Amniotic epithelial cell (primary cell): ENCODE measurements around the gene VPS16.

Experiments
- DNase-seq: peaks from one replicate; pipeline ENCODE4 v3.0.0-alpha.2; 2010; ENCODE audit warnings: low read depth

VPS16 gene

GRCh38 chr20:2840138-2840966, at the start of gene VPS16, which contains the start of gene PCED1A:
TSS of gene VPS16 (plus strand) at chr20:2840745. CDS start at chr20:2840775, 30 bp downstream.
TSS of gene PCED1A (minus strand) at chr20:2840655. CDS start at chr20:2839912, 743 bp downstream.
- DNase-seq = peak; percentile 83

- no peak for DNase-seq
Observed at GRCh38 chr20:2793471-2793870, 47.1 kb upstream of the VPS16 start.

DNA sequence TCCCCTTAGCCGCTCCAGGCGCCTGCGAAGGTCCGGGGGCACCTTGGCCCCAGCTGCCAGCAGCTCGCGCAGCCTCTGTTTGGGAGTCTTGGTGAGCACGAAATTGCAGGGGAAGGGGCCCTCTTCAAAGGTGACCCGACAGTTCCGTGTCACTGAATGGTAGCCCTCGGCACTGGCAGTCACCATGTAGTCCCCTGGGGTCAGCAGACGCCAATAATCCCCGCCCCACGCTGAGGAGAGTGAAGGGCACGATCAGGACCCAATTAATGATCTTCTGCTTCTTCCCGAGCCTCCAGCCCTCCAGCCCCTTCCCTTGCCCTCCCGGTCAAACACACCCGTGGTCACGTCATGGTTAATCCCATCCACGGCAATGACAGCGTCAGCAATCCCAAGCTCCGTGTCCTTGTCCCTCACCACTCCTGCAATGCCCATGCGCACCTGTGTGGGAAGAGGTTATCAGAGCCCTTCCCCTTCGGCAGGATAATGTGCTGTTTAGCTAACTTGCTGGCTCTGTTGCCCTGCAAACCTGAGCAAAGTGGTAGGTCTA, 46.3 kb upstream of the VPS16 start:
- DNase-seq = no peak

DNA sequence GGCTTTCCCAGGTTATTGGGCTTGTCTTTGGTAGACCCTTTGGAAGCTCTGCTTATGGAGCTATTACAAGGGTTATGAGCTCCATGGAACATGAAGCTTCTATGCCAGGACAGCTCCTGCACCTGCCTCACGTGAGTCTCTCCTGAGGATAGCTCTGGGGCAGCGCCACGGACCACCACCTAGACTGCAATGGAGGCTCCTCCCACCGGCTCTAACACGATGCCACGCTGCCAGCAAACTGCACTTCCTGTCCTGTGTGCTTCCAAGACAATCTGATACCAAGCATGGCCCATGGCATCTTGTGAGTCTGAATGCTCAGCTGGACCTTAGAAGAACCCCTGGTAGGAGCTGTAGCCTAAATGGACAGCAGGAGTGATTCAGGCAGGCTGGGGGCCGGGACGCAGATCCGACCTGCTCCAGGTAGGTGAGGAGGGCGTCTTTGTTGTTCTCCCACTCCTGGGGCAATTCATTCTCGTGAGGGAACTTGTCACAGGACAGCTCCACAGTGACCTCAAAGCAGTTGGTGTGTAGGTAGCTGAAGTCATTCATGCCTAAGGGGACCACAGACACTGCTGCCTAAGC, 45.6 kb upstream of the VPS16 start:
- DNase-seq = no peak

- DNase-seq = no peak
Observed at GRCh38 chr20:2795451-2795850, 45.1 kb upstream of the VPS16 start.

DNA sequence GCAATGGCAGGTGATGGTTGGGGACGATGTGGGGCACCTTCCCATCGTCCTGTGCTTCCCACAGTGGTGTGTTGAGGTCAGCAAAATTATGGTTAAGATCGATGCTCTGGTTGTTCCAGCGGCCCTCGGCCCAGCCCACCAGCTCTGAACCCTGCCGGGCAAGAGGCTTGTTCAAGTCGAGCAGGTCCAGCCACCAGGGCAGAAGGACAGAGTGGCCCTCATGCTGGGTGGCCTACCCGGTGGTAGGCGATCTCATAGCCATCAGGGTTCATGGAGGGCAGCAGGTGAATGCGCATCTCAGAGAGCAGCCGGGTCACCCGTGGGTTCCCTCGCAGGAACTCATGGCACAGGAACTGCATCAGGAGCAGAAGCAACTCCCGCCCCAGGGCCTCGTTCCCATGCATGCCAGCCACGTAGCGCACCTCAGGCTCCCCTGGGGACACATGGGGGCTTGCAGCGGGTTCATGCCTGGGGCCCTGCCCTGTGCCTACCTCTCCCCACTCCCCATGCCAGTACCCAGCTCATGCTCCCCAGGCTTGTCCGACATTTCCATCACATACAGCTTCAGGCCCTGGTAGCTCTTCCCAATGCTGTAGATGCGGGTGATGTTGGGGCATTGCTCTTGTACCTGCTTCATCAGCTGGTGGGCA, 44.4 kb upstream of the VPS16 start:
- DNase-seq = no peak

DNA sequence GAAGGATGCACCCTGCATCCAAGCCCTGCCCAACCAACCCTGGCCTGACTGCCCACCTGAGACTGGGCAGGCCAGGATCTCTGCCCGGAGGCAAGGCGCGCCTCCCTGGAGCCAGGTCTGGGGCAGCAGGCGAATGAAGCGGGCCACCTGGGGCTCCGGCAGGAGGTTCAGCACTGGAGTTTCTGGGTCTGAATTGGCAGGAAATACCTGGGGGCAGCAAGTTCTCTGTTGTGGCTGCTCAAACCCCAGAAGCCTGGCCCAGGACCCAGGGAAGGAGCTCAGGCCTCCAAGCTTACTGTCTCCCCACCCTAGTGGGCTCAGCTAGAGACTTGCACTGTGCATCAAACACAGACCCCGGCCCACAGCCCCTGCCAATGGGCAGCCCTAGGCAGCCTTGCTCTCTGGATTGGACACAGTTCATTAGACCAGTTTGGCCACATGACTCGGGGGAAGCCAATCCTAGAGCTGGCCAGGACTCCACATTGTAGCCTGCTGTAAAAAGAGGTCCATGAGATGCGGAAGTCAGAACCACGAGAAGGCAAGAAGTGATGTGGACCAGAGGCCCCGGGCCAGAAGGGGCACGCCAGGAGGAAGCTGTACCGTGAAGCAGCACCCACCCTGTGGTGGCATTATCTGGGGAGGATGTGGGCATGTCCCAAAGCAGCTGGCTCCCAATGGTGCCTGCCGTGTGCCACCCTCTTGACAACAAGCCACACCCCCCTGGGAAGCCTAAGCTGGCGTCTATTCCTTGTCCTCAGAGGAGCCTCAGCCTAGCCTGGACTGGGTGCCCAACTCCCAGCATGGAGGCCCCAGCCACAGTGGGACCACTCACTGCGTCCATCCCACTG, 43.2 kb upstream of the VPS16 start:
- no peak for DNase-seq

DNA sequence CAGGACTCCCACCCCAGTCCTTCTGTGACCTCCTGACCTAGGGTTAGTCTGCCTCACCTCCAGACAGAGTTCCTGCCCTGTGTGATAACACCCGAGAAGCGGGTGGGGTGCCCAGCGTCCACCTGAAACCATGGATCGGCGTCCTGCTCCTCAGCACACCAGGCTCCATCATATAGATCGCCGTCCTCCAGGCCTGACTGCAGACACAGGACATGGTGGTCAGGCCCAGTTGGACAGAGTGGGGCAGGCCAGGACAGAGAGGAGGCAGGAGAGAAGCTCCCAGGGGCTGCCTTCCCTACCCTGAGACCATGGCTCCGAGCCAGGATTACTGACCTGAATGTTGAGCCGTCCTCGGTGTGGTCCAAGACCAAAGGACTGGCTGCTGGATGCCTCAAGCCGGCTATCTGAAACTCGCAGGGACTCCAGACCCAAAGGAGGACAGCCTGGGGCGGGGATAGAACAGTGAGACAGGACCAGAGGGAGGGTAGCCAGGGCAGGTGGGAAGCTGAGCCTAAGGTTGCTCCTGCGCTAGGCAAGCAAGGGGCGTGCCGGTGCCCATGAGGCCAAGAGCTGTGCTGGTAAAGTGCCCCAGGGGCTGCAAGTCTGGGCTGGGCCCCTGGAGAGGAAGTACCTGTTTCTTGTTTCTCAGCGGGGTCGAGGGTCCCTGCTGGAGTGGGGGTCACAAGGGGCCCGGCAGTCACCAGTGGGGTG, 42.3 kb upstream of the VPS16 start:
- no peak for DNase-seq

DNA sequence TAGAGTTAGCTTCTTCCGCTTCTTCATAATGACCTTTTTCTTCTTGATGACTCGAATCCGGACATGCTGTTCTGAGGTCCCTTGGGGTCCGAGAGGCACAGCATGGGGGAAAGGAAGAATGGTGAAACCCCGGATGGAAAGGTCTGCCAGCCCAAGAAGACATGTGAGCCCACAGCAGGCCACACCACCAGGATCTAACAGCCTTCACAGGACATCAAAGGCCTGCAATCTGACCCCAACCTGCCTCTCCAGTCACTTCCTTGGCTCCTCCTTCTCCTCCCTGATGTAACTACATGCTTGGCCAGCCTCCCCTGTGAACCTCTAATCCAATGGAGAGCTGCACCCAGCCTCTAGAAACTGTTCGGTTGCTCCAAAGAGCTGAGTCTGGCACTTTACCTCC, 41.7 kb upstream of the VPS16 start:
- no peak for DNase-seq

- no peak for DNase-seq
Observed at GRCh38 chr20:2799271-2799670, 41.3 kb upstream of the VPS16 start.

GRCh38 chr20:2799688-2800520, 40.6 kb upstream of the VPS16 start:
- no peak for DNase-seq

- no peak for DNase-seq
Observed at GRCh38 chr20:2800521-2801285, 39.8 kb upstream of the VPS16 start, which contains the start of gene CPXM1. TSS of gene CPXM1 (minus strand) at chr20:2800627. CDS start at chr20:2800572, 55 bp downstream.

- DNase-seq = no peak
Observed at GRCh38 chr20:2801286-2801728, 39.2 kb upstream of the VPS16 start.

DNA sequence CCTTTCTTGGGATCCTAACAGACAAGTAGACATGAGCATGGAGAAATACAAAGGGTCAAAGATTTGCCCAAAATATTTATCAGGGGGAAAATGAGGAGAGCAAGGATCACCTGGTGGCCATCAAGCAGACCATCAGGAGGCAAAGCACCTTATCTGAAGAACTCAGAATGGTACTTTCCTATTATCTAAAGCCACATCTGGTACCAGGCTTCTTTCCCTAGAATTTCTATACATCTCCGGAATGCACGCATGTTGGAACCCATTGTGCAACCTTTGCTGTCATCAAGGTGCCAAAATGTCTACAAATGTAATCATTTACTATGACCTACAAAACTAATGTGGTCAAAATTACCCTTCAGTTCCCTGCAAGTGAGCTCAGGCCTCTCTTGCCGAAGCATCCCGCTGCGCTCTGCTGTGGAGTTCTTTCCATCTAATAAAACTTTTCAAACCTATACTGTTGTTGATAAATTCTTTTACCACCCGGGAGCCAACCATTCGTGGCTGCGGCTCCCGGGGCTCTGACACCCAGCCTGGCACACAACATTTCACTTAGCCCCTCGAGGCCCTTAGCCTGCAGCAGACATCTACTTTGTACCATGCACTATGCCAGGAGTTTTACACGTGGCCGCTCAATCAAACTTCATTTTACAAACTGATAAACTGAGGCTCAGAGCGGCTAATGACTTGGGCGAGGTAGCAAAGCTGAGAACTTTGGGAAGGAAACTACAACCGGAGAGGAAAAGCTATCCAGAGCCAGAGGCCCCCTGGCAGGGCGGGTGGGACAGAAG, 36.3 kb upstream of the VPS16 start:
- no peak for DNase-seq

DNA sequence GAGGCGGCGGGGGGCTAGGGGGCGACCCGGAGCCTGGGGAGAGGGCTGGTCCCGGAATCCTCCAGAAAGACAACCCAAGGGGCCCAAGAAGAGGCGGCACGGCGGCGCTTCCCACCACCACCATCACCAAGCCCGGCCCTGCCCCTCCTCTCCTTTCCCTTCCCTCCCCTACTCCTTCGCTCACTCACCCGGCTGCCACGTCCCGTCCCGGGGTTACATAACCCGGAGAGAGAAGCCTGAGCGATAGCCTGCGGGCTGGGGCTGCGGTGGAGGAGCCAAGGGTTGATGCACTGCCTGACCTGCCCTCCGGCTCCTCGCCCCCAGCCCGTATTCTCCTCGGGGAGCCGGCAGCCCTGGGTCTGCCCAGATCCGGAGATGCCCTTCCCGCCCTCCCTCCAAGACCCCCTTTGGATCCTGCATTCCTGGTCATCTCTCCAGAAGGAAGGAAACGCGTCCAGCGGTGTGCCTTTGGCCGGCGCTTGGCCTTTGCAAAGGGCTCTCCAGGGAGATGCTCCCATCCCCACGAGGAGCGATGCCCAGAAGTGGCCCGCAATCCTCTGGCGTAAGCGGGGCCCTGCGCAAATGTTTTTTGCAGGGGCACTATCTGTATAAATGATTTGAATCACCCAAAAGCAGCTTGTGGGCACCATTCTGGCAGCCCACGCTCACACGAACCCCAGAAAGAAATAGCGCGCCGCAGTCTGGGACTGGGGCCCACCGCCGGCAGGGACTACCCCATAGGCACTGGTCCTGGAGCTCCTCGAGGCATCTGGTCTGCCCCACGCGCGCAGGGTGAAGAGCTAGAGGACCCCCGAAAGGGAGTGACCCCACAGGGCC, 35.5 kb upstream of the VPS16 start:
- peak; percentile 47 for DNase-seq

GRCh38 chr20:2805689-2806350, 34.7 kb upstream of the VPS16 start:
- DNase-seq = no peak

DNA sequence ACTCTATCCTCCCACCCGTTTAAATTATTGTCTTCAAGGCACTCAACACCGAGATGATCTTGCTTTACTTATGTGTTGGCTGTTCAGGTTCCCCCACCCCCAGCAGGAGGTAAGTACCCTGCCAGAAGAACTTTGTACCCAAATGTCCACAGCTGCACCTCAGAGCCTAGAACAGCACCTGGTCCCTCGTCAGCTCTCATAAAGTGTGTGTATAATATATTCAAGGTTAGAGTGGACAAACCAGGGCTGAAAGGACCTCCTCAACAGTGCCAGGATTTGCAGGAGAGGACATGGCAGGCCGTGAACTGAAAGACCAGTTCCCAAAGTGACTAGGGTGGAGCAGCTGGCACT, 34.2 kb upstream of the VPS16 start:
- DNase-seq = no peak
